Colonic mucosa (tissue), 4 donors: ENCODE data around the gene TAS1R2. TPM values are rescaled to one million over a fixed set of nuclear protein-coding genes. Genes with fewer than 3 reads are reported as not detected.

ENCODE experiments used
- DNase-seq: peaks from one replicate; pipeline ENCODE4 v3.0.0-alpha.2; 2020
- H3K27ac ChIP-seq: fragments of 200-600 bp; one replicate; pipeline ENCODE4 v1.8.0; 2021
- H3K27me3 ChIP-seq: fragments of 200-600 bp; one replicate; pipeline ENCODE4 v1.8.0; 2021
- H3K36me3 ChIP-seq: fragments of 200-600 bp; one replicate; pipeline ENCODE4 v1.8.0; 2021
- H3K4me1 ChIP-seq: fragments of 200-600 bp; one replicate; pipeline ENCODE4 v1.8.0; 2021; ENCODE audit warnings: mild to moderate bottlenecking
- H3K4me3 ChIP-seq: fragments of 200-600 bp; one replicate; pipeline ENCODE4 v1.8.0; 2021
- H3K9ac ChIP-seq, 2 donors: one replicate each; pipeline ENCODE4 v1.7.0; 2013; ENCODE audit warnings: control low read depth in 2 of 2, low read depth in 2 of 2, low read length in 2 of 2
- H3K9me3 ChIP-seq: fragments of 200-600 bp; one replicate; pipeline ENCODE4 v1.8.0; 2021
- intact Hi-C: fragments of 100-400 bp; cut with DNase I; formaldehyde crosslinking; loops from one replicate; pipeline ENCODE4 v1.14.1; 2022
- total RNA-seq, 2 donors: library from RNA; stranded (reverse); fragmentation: NEBNext Ultra II Directional in 1 of 2; extraction: Animal tissue kit (Norgen Biotek cat#: 25700) in 1 of 2; gene quantifications; one replicate each; pipeline ENCODE4 v1.2.1, GENCODE V29; 2021
- TF ChIP-seq, protein P1 (sequence below): fragments of 200-600 bp; IDR thresholded peaks from one replicate; pipeline ENCODE4 v1.8.0; 2022; ENCODE audit warnings: antibody characterized with exemption, mild to moderate bottlenecking
- donor health status: healthy.
- donor health status: DM: no; HTN: no; CAD: no.
- donor health status: DM: no; HTN: no; CAD: no.

The TAS1R2 gene
- total RNA-seq, 2 donors from 2014 or later: not detected

DNA sequence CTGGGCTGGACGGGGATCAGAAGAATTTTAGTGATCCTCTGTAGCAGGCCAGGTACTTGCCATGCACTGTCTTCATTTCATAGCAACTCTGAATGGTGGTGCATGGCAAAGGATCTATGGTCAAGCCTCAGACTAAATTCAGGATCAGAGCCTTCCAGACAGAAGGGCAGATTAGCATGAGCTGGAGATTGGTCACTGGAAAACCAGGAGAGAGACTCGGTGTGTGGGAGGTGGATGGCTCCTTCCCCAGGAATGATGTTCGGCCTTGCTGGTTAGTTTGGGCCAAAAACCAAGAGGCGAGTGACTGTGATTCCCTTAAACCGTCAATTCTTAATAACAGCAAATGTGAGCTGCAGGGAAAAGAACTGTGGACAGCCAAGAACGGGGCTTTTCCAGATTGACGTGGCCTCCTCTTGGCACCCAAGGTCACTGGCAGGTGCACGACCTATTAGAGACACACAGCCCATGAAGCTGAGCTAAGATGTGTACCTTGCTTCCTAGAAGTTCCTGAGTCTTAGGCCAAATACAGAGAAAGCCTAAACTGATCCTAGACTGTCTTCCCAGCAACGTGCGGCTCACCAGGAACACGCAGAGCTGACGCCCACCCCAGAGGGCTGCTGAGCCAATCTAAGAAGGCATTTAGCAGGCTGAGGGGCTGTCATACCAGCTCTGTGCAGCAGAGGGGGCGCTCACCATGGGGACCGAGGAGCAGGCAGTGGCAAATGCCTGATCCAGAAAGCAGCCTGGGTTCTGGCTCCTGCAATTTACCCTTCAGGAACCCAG lies 24.4 kb upstream of the TAS1R2 start:
- no peaks in the 10 kb centered on the region for H3K36me3 ChIP-seq
- intact Hi-C loops: no loop called here

DNA sequence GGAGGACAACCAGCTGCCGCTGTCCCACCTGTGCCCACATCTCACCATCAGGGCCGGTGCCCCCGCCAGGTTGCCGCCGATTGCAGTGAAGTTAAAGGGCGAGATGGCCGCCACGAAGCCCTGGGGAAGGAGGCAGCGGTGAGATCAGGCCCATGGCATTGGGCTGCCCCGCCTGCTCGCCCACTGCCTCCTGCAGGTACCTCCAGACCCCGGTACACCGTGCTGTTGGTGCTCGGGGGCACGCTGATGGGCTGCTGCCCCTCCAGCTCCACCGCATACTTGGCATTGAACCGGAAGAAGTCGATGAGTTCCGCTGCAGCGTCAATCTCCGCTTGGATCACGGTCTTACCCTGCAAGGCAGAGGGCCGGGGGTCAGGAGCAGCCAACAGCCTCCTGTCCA lies 23.6 kb upstream of the TAS1R2 start:
- intact Hi-C loops: no loop called here
- no peak overlapping the region for H3K9ac ChIP-seq
- H3K4me1 ChIP-seq: no peaks in the 10 kb centered on the region
- no peaks in the 10 kb centered on the region for H3K36me3 ChIP-seq
- H3K9me3 ChIP-seq: no peaks in the 10 kb centered on the region
- TF ChIP-seq, protein P1, sequence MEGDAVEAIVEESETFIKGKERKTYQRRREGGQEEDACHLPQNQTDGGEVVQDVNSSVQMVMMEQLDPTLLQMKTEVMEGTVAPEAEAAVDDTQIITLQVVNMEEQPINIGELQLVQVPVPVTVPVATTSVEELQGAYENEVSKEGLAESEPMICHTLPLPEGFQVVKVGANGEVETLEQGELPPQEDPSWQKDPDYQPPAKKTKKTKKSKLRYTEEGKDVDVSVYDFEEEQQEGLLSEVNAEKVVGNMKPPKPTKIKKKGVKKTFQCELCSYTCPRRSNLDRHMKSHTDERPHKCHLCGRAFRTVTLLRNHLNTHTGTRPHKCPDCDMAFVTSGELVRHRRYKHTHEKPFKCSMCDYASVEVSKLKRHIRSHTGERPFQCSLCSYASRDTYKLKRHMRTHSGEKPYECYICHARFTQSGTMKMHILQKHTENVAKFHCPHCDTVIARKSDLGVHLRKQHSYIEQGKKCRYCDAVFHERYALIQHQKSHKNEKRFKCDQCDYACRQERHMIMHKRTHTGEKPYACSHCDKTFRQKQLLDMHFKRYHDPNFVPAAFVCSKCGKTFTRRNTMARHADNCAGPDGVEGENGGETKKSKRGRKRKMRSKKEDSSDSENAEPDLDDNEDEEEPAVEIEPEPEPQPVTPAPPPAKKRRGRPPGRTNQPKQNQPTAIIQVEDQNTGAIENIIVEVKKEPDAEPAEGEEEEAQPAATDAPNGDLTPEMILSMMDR: no peak
- no peak for DNase-seq
- H3K27ac ChIP-seq: no peak overlapping the region
- no peak overlapping the region for H3K4me3 ChIP-seq
- H3K27me3 ChIP-seq: no peaks in the 10 kb centered on the region

More for the DNA sequence above, 24.4 kb upstream of the TAS1R2 start:
- no peaks in the 10 kb centered on the region for H3K27me3 ChIP-seq
- H3K4me3 ChIP-seq: no peak overlapping the region
- TF ChIP-seq, protein P1: peak; percentile 90
- H3K9me3 ChIP-seq: no peaks in the 10 kb centered on the region
- no peak overlapping the region for H3K27ac ChIP-seq
- DNase-seq: peak; percentile 67
- no peak overlapping the region for H3K9ac ChIP-seq
- H3K4me1 ChIP-seq: no peaks in the 10 kb centered on the region

GRCh38 chr1:18882486-18882885 lies 23.0 kb upstream of the TAS1R2 start:
- DNase-seq: no peak
- Histone ChIP-seq H3K36me3 (no peaks in the 10 kb centered on the region), H3K4me3 (no peak overlapping the region), H3K4me1 (no peaks in the 10 kb centered on the region), H3K9me3 (no peaks in the 10 kb centered on the region), H3K9ac (no peak overlapping the region), H3K27ac (no peak overlapping the region), H3K27me3 (no peaks in the 10 kb centered on the region)
- intact Hi-C loops: no loop called here
- TF ChIP-seq, protein P1: no peak

GRCh38 chr1:18881642-18882431 lies 22.4 kb upstream of the TAS1R2 start:
- H3K9me3 ChIP-seq: no peaks in the 10 kb centered on the region
- DNase-seq: no peak

GRCh38 chr1:18881164-18881563 lies 21.7 kb upstream of the TAS1R2 start:
- H3K36me3 ChIP-seq: no peaks in the 10 kb centered on the region
- no peak overlapping the region for H3K4me3 ChIP-seq
- H3K4me1 ChIP-seq: no peaks in the 10 kb centered on the region
- no peaks in the 10 kb centered on the region for H3K27me3 ChIP-seq
- TF ChIP-seq, protein P1: no peak
- intact Hi-C loops: no loop called here
- no peak for DNase-seq
- no peak overlapping the region for H3K27ac ChIP-seq
- no peak overlapping the region for H3K9ac ChIP-seq
- no peaks in the 10 kb centered on the region for H3K9me3 ChIP-seq

More at GRCh38 chr1:18881642-18882431, 22.4 kb upstream of the TAS1R2 start:
- H3K27me3 ChIP-seq: no peaks in the 10 kb centered on the region
- H3K9ac ChIP-seq: no peak overlapping the region
- no peaks in the 10 kb centered on the region for H3K4me1 ChIP-seq
- intact Hi-C loops: no loop called here
- H3K27ac ChIP-seq: no peak overlapping the region
- TF ChIP-seq, protein P1: no peak
- H3K36me3 ChIP-seq: no peaks in the 10 kb centered on the region
- H3K4me3 ChIP-seq: no peak overlapping the region
